ENCODE data around the gene SNX33. TPM values are rescaled to one million over a fixed set of nuclear protein-coding genes. Genes with fewer than 3 reads are reported as not detected.

The SNX33 gene
- total RNA-seq, 1 donor from 2014 or later: 25.6 TPM

Other genes starting within 250 kb of the SNX33 start
- gene SIN3A, start 196.2 kb upstream of the SNX33 start, total RNA-seq: 49.9 and 54.0 TPM in 2 replicates
- 34.7 and 37.5 TPM in 2 replicates for gene PTPN9, start 68.6 kb upstream of the SNX33 start, total RNA-seq
- 15.9 and 17.0 TPM in 2 replicates for gene SNUPN, start 22.2 kb upstream of the SNX33 start, total RNA-seq
- gene IMP3, start 7.7 kb upstream of the SNX33 start, total RNA-seq: 43.9 and 48.4 TPM in 2 replicates
- 26.9 and 47.8 TPM in 2 replicates for gene CSPG4, start 64.9 kb downstream of the SNX33 start, total RNA-seq
- 44.2 and 47.7 TPM in 2 replicates for gene UBE2Q2, start 195.5 kb downstream of the SNX33 start, total RNA-seq

Measured in astrocyte (in vitro differentiated cells and primary cell).